Esophagus muscularis mucosa (tissue), 4 donors: ENCODE data around the gene SCAF11. TPM values are rescaled to one million over a fixed set of nuclear protein-coding genes. Genes with fewer than 3 reads are reported as not detected.

Experiments used
- DNase-seq: peaks from one replicate; pipeline ENCODE4 v3.0.0-alpha.2; 2017; ENCODE audit errors: extremely low spot score
- H3K27ac ChIP-seq, 4 donors: fragments of 200-600 bp; sonication (generic); replicated peaks in 1 of 4; 1 replicate in 3 of 4; 2 replicates in 1 of 4; pipeline ENCODE4 v1.5.1; 2016 to 2019; ENCODE audit warnings: mild to moderate bottlenecking in 1 of 4
- H3K27me3 ChIP-seq, 4 donors: fragments of 200-600 bp; sonication (generic); one replicate each; pipeline versions ENCODE4 v1.5.1 to v1.6.0; 2016 to 2019
- H3K36me3 ChIP-seq, 4 donors: fragments of 200-600 bp; sonication (generic); one replicate each; pipeline ENCODE4 v1.5.1; 2016 to 2019
- H3K4me1 ChIP-seq, 4 donors: fragments of 200-600 bp; sonication (generic); one replicate each; pipeline ENCODE4 v1.5.1; 2016 to 2019
- H3K4me3 ChIP-seq, 4 donors: fragments of 200-600 bp; sonication (generic); 1 replicate in 2 of 4; 2 replicates in 2 of 4; pipeline ENCODE4 v1.5.1; 2016 to 2019; ENCODE audit warnings: mild to moderate bottlenecking in 4 of 4, moderate library complexity in 1 of 4
- H3K9me3 ChIP-seq, 4 donors: fragments of 200-600 bp; sonication (generic); 1 replicate in 3 of 4; 2 replicates in 1 of 4; pipeline ENCODE4 v1.5.1; 2016 to 2019
- EP300 ChIP-seq: sonication (generic); formaldehyde crosslinking; IDR thresholded peaks from one replicate; pipeline ENCODE4 v1.6.1; 2017; ENCODE audit warnings: antibody characterized with exemption
- POLR2A ChIP-seq: fragments of 450-650 bp; IDR thresholded peaks from one replicate; pipeline ENCODE4 v1.6.1; 2017; ENCODE audit warnings: antibody characterized with exemption, moderate library complexity, mild to moderate bottlenecking, low read depth
- POLR2AphosphoS5 ChIP-seq, 2 donors: sonication (generic); formaldehyde crosslinking; IDR thresholded peaks; one replicate each; pipeline ENCODE4 v1.6.1; 2017; ENCODE audit warnings: antibody characterized with exemption in 2 of 2
- WGBS: methylation state at CpG from one replicate; pipeline ENCODE4 v1.1.5; 2018; 5-methylcytosine and 5-hydroxymethylcytosine counted together
- intact Hi-C: fragments of 100-400 bp; cut with DNase I; formaldehyde crosslinking; loops from one replicate; pipeline ENCODE4 v1.15.1; 2023
- total RNA-seq, 4 donors: library from RNA; depleted of rRNA; stranded (reverse); fragments of >200 nt; gene quantifications; one replicate each; pipeline versions ENCODE4 v1.1.0 to v1.2.1, GENCODE V29; 2016
- TF ChIP-seq, protein P1 (sequence below), 3 experiments: fragments of 200-600 bp in 2 of 3; fragments of 450-650 bp in 1 of 3; sonication (generic) in 2 of 3; IDR thresholded peaks; one replicate each; pipeline ENCODE4 v1.5.1; 2017 to 2019; ENCODE audit warnings: antibody characterized with exemption in 3 of 3, mild to moderate bottlenecking in 2 of 3, moderate library complexity in 1 of 3

The SCAF11 gene
- total RNA-seq, 4 donors from 2014 or later, result 117 to 150 (median 132) TPM

- WGBS, result 65% methylated on average over 3 of the region's 3 CpGs
- H3K4me3 ChIP-seq, result no peak overlapping the region
Measured at GRCh38 chr12:45987340-45987727, 3.0 kb downstream of the SCAF11 start.

DNA sequence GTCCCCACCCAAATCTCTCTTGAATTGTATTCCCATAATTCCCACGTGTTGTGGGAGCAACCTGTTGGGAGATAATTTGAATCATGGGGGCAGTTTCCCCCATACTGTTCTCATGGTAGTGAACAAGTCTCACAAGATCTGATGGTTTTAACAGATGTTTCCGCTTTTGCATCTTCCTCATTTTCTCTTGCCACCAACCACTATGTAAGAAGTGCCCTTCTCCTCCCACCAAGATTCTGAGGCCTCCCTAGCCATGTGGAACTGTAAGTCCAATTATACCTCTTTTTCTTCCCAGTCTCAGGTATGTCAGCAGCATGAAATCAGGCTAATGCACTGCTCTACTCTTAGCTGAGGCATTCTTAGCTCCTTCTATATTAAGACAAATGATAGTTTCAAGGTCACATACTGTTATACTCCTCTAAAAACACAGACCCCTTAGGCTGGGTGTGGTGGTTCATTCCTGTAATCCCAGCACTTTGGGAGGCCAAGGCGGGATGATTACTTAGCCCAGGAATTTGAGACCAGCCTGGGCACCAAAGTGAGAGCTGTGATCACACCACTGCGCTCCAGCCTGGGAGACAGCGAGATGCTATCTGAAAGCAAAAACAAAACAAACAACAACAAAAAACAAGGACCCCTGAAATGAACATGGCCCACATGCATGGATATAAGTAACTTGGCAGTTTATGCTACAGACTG is 3.6 kb downstream of the SCAF11 start:
- intact Hi-C loops, result no loop called here
- no peaks in the 10 kb centered on the region for H3K9me3 ChIP-seq
- WGBS, result 82% methylated on average over 5 of the region's 5 CpGs
- H3K27ac ChIP-seq, result peak overlapping the region in 2 of 4 donors; percentile 8 to 20
- TF ChIP-seq POLR2A (no peak), EP300 (no peak), POLR2AphosphoS5 (IDR thresholded peaks at IDR 0.05) (no peak)
- TF ChIP-seq, protein P1, sequence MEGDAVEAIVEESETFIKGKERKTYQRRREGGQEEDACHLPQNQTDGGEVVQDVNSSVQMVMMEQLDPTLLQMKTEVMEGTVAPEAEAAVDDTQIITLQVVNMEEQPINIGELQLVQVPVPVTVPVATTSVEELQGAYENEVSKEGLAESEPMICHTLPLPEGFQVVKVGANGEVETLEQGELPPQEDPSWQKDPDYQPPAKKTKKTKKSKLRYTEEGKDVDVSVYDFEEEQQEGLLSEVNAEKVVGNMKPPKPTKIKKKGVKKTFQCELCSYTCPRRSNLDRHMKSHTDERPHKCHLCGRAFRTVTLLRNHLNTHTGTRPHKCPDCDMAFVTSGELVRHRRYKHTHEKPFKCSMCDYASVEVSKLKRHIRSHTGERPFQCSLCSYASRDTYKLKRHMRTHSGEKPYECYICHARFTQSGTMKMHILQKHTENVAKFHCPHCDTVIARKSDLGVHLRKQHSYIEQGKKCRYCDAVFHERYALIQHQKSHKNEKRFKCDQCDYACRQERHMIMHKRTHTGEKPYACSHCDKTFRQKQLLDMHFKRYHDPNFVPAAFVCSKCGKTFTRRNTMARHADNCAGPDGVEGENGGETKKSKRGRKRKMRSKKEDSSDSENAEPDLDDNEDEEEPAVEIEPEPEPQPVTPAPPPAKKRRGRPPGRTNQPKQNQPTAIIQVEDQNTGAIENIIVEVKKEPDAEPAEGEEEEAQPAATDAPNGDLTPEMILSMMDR (IDR thresholded peaks at IDR 0.05), result no peak
- no peak for DNase-seq
- H3K4me1 ChIP-seq, result peaks cover 47 to 75% (median 72%) of the 10 kb centered on the region in 4 donors
- no peaks in the 10 kb centered on the region for H3K27me3 ChIP-seq
- H3K36me3 ChIP-seq, result peaks cover 0 to 4% (median 0%) of the 10 kb centered on the region in 4 donors
- no peak overlapping the region for H3K4me3 ChIP-seq

More at GRCh38 chr12:45987340-45987727, 3.0 kb downstream of the SCAF11 start:
- TF ChIP-seq EP300 (no peak), POLR2AphosphoS5 (IDR thresholded peaks at IDR 0.05) (no peak), POLR2A (no peak)
- TF ChIP-seq, protein P1 (IDR thresholded peaks at IDR 0.05), result no peak
- no peak for DNase-seq
- no peaks in the 10 kb centered on the region for H3K9me3 ChIP-seq
- peak overlapping the region in 2 of 4 donors; percentile 8 to 97 for H3K27ac ChIP-seq
- intact Hi-C loops, result no loop called here
- H3K36me3 ChIP-seq, result peaks cover 0 to 4% (median 0%) of the 10 kb centered on the region in 4 donors
- no peaks in the 10 kb centered on the region for H3K27me3 ChIP-seq
- H3K4me1 ChIP-seq, result peaks cover 43 to 75% (median 69%) of the 10 kb centered on the region in 4 donors

DNA sequence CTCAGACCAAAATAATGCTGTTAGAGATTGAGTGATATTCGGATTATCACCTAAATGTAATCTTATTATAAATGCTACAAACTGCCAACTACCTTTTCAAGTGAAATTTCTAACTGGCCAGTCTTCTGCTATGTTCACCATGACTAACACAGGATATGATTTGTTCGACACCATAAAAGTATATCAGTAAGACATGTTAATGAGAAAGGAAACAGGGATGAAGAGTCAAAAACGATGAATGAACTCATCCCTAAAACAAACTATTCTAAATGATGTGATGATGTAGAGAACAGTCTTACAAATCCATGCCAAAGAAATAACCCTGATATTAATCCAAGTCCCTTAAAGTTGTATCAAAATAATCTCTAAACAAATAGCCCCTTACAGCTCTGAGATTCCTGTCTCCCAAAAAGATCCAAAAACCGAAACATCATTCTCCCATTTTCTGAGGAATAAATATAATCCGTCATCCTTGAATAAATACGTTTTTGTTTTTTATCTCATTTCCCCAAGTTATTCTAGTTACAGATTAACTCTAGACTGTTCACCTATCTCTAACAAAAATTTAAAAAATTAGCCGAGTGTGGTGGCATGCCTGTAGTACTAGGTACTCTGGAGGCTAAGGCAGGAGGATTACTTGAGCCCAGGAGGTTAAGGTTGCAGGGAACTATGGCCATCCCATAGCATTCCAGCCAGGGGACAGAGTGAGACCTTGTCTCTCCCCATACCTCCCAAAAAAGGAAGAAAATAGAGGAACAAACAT is 9.1 kb downstream of the SCAF11 start:
- H3K9me3 ChIP-seq, result no peaks in the 10 kb centered on the region
- DNase-seq, result no peak
- H3K4me3 ChIP-seq, result no peak overlapping the region
- 81% methylated on average over 7 of the region's 7 CpGs for WGBS
- intact Hi-C loops, result no loop called here
- H3K4me1 ChIP-seq, result peaks cover 51 to 98% (median 93%) of the 10 kb centered on the region in 4 donors
- H3K36me3 ChIP-seq, result no peaks in the 10 kb centered on the region
- H3K27ac ChIP-seq, result no peak overlapping the region
- H3K27me3 ChIP-seq, result no peaks in the 10 kb centered on the region
- TF ChIP-seq POLR2A (no peak), POLR2AphosphoS5 (IDR thresholded peaks at IDR 0.05) (no peak), EP300 (no peak)
- TF ChIP-seq, protein P1 (IDR thresholded peaks at IDR 0.05), result no peak

GRCh38 chr12:45980540-45980939 is 9.8 kb downstream of the SCAF11 start:
- no peak overlapping the region for H3K4me3 ChIP-seq
- no peak for DNase-seq
- no peak for TF ChIP-seq POLR2A
- TF ChIP-seq EP300, result no peak
- no peak for TF ChIP-seq POLR2AphosphoS5 (IDR thresholded peaks at IDR 0.05)
- 81% methylated on average over 1 of the region's 1 CpG for WGBS
- no peaks in the 10 kb centered on the region for H3K27me3 ChIP-seq
- peaks cover 47 to 94% (median 87%) of the 10 kb centered on the region in 4 donors for H3K4me1 ChIP-seq
- no peaks in the 10 kb centered on the region for H3K36me3 ChIP-seq
- H3K9me3 ChIP-seq, result no peaks in the 10 kb centered on the region
- intact Hi-C loops, result no loop called here
- no peak overlapping the region for H3K27ac ChIP-seq

- Histone ChIP-seq H3K36me3 (no peaks in the 10 kb centered on the region), H3K27ac (no peak overlapping the region), H3K27me3 (no peaks in the 10 kb centered on the region), H3K9me3 (no peaks in the 10 kb centered on the region), H3K4me1 (peaks cover 60 to 94% (median 87%) of the 10 kb centered on the region in 4 donors), H3K4me3 (no peak overlapping the region)
- WGBS, result 93% methylated on average over 2 of the region's 2 CpGs
- intact Hi-C loops, result no loop called here
- TF ChIP-seq, protein P1 (IDR thresholded peaks at IDR 0.05), result no peak
- no peak for TF ChIP-seq EP300
- TF ChIP-seq POLR2A, result no peak
- TF ChIP-seq POLR2AphosphoS5 (IDR thresholded peaks at IDR 0.05), result no peak
- DNase-seq, result no peak
Measured at GRCh38 chr12:45978108-45978507, 12.3 kb downstream of the SCAF11 start.
